Raji (cell line): ENCODE measurements around the gene NPAS2.

ENCODE experiments used
- POLR2A ChIP-seq: IDR thresholded peaks from 2 replicates; pipeline ENCODE4 v1.6.1; 2011; ENCODE audit warnings: low read depth, low read length, control low read depth; ENCODE audit not compliant: insufficient read depth

Gene NPAS2

GRCh38 chr2:100976061-100976460, 156.1 kb downstream of the NPAS2 start:
- TF ChIP-seq POLR2A = no peak

- no peak for TF ChIP-seq POLR2A
Observed at GRCh38 chr2:100976645-100977391, 156.9 kb downstream of the NPAS2 start.

- no peak for TF ChIP-seq POLR2A
Observed at GRCh38 chr2:100977511-100977910, 157.6 kb downstream of the NPAS2 start.

GRCh38 chr2:100978582-100979191, 158.7 kb downstream of the NPAS2 start:
- TF ChIP-seq POLR2A = no peak

GRCh38 chr2:100980046-100980445, 160.1 kb downstream of the NPAS2 start:
- TF ChIP-seq POLR2A = no peak

GRCh38 chr2:100981011-100981410, 161.1 kb downstream of the NPAS2 start:
- no peak for TF ChIP-seq POLR2A

GRCh38 chr2:100982431-100982861, 162.5 kb downstream of the NPAS2 start:
- TF ChIP-seq POLR2A = no peak

GRCh38 chr2:100983201-100983600, 163.3 kb downstream of the NPAS2 start:
- TF ChIP-seq POLR2A = no peak

GRCh38 chr2:100983684-100984310, 163.9 kb downstream of the NPAS2 start:
- no peak for TF ChIP-seq POLR2A

- TF ChIP-seq POLR2A = no peak
Observed at GRCh38 chr2:100984892-100985307, 165.0 kb downstream of the NPAS2 start.

- TF ChIP-seq POLR2A = no peak
Observed at GRCh38 chr2:100986157-100986556, 166.2 kb downstream of the NPAS2 start.

GRCh38 chr2:100987536-100987935, 167.6 kb downstream of the NPAS2 start:
- no peak for TF ChIP-seq POLR2A

- no peak for TF ChIP-seq POLR2A
Observed at GRCh38 chr2:100987974-100988373, 168.0 kb downstream of the NPAS2 start.

- no peak for TF ChIP-seq POLR2A
Observed at GRCh38 chr2:100988630-100989417, 168.9 kb downstream of the NPAS2 start.

GRCh38 chr2:100989666-100990065, 169.7 kb downstream of the NPAS2 start:
- no peak for TF ChIP-seq POLR2A
